ENCODE measurements around the gene CEP95. TPM values are rescaled to one million over a fixed set of nuclear protein-coding genes. Genes with fewer than 3 reads are reported as not detected.

CEP95 gene
- total RNA-seq, 4 donors from 2014 or later, result 18.6 to 52.0 (median 33.2) TPM

- Histone ChIP-seq H3K4me3 (no peak overlapping the region), H3K4me1 (peaks cover 0 to 13% (median 0%) of the 10 kb centered on the region in 3 donors), H3K36me3 (peaks cover 26 to 100% of the 10 kb centered on the region in 2 donors), H3K9me3 (no peaks in the 10 kb centered on the region), H3K27ac (no peak overlapping the region), H3K27me3 (no peaks in the 10 kb centered on the region)
- ATAC-seq, result no peak
- no peak for TF ChIP-seq EP300 (IDR thresholded peaks at IDR 0.05)
- no peak for TF ChIP-seq POLR2AphosphoS5 (IDR thresholded peaks at IDR 0.05)
- TF ChIP-seq POLR2A (IDR thresholded peaks at IDR 0.05), result no peak
- TF ChIP-seq CTCF (IDR thresholded peaks at IDR 0.05), result no peak
- 91 to 93% methylated on average over 4 to 5 of the region's 5 CpGs for WGBS, 2 donors (ENCODE audit: low coverage in 1 of 2)
Measured at GRCh38 chr17:64529221-64529620, 22.4 kb downstream of the CEP95 start.

- H3K27me3 ChIP-seq, result no peaks in the 10 kb centered on the region
- ATAC-seq, result no peak
- no peaks in the 10 kb centered on the region for H3K9me3 ChIP-seq
- peaks cover 17 to 100% of the 10 kb centered on the region in 2 donors for H3K36me3 ChIP-seq
- no peak overlapping the region for H3K4me3 ChIP-seq
- TF ChIP-seq CTCF (IDR thresholded peaks at IDR 0.05) (no peak), POLR2AphosphoS5 (IDR thresholded peaks at IDR 0.05) (no peak), POLR2A (IDR thresholded peaks at IDR 0.05) (no peak), EP300 (IDR thresholded peaks at IDR 0.05) (no peak)
- peaks cover 0 to 13% (median 0%) of the 10 kb centered on the region in 3 donors for H3K4me1 ChIP-seq
- H3K27ac ChIP-seq, result peak overlapping the region in 3 of 4 donors; percentile 1 to 25 (median 7)
- WGBS, 2 donors (ENCODE audit: low coverage in 1 of 2), result 62 to 66% methylated on average over 4 to 5 of the region's 5 CpGs
Measured at GRCh38 chr17:64531955-64532371, 25.2 kb downstream of the CEP95 start.

GRCh38 chr17:64532409-64532808, 25.6 kb downstream of the CEP95 start:
- H3K9me3 ChIP-seq, result no peaks in the 10 kb centered on the region
- H3K27ac ChIP-seq, result peak overlapping the region in 3 of 4 donors; percentile 1 to 25 (median 7)
- peaks cover 0 to 13% (median 0%) of the 10 kb centered on the region in 3 donors for H3K4me1 ChIP-seq
- no peak for ATAC-seq
- TF ChIP-seq POLR2AphosphoS5 (IDR thresholded peaks at IDR 0.05) (no peak), EP300 (IDR thresholded peaks at IDR 0.05) (no peak), POLR2A (IDR thresholded peaks at IDR 0.05) (no peak), CTCF (IDR thresholded peaks at IDR 0.05) (no peak)
- peaks cover 16 to 100% of the 10 kb centered on the region in 2 donors for H3K36me3 ChIP-seq
- no peaks in the 10 kb centered on the region for H3K27me3 ChIP-seq
- H3K4me3 ChIP-seq, result no peak overlapping the region
- WGBS, 2 donors (ENCODE audit: low coverage in 1 of 2), result 84 to 91% methylated on average over 4 to 5 of the region's 5 CpGs

GRCh38 chr17:64533784-64534183, 27.0 kb downstream of the CEP95 start:
- H3K27ac ChIP-seq, result no peak overlapping the region
- H3K4me3 ChIP-seq, result no peak overlapping the region
- H3K36me3 ChIP-seq, result peaks cover 14 to 100% of the 10 kb centered on the region in 2 donors
- H3K27me3 ChIP-seq, result no peaks in the 10 kb centered on the region
- TF ChIP-seq CTCF (IDR thresholded peaks at IDR 0.05) (no peak), EP300 (IDR thresholded peaks at IDR 0.05) (no peak), POLR2AphosphoS5 (IDR thresholded peaks at IDR 0.05) (no peak), POLR2A (IDR thresholded peaks at IDR 0.05) (no peak)
- H3K4me1 ChIP-seq, result peaks cover 0 to 13% (median 0%) of the 10 kb centered on the region in 3 donors
- no peaks in the 10 kb centered on the region for H3K9me3 ChIP-seq
- no peak for ATAC-seq
- WGBS, 2 donors (ENCODE audit: low coverage in 1 of 2), result 75 to 83% methylated on average over 1 to 2 of the region's 2 CpGs

- Histone ChIP-seq H3K9me3 (no peaks in the 10 kb centered on the region), H3K4me1 (peaks cover 0 to 13% (median 0%) of the 10 kb centered on the region in 3 donors), H3K27ac (no peak overlapping the region), H3K36me3 (peaks cover 11 to 100% of the 10 kb centered on the region in 2 donors), H3K27me3 (no peaks in the 10 kb centered on the region), H3K4me3 (no peak overlapping the region)
- TF ChIP-seq POLR2A (IDR thresholded peaks at IDR 0.05), result no peak
- no peak for TF ChIP-seq EP300 (IDR thresholded peaks at IDR 0.05)
- TF ChIP-seq POLR2AphosphoS5 (IDR thresholded peaks at IDR 0.05), result no peak
- no peak for TF ChIP-seq CTCF (IDR thresholded peaks at IDR 0.05)
- WGBS, 2 donors (ENCODE audit: low coverage in 1 of 2), result 100% methylated on average over 2 of the region's 3 CpGs; no CpG with 5 or more reads in 1 of the 2 donors
- no peak for ATAC-seq
Measured at GRCh38 chr17:64534187-64534586, 27.4 kb downstream of the CEP95 start.
